GM21526 (cell line): ENCODE results near the gene THOP1.

Experiments used
- ATAC-seq: cut with Tn5 transposase; IDR thresholded peaks from one replicate; pipeline ENCODE4 v1.9.1; 2021; ENCODE audit warnings: moderate library complexity; ENCODE audit not compliant: unreplicated experiment, low FRiP score

Gene THOP1

DNA sequence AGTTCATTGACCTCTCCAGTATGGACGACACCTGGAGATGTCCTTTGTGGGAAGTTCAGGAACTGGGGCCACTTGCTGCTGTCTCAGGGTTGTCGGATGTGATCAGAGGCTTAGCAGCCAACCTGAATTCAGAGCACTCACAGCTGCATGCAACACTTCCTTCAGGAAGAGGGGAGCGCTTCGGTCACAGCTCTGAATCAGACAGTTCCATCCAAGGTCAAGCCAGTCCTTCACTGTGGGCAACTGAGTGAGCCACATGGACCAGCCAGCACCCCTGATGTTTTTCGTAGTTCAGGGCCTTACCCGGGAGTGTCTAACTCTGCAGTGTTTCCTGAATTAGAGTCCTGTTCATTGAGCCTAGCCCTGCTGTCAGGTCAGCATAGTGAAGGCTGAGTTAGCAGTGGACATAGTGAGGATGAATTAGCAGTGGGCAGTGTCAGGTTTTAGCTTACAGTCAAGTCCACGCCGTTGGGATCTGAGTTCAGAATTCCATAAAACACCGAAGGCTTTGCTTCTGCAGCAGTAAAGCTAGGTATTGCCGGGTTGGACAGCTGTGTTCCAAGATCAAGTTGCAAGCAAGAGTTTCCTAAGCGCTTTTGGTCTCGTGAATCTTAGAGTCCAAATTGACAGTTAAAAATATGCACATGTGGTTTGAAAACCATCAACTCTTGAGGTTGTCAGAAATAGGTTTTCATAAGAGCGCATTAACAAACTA, 61.0 kb downstream of the THOP1 start:
- ATAC-seq = no peak

DNA sequence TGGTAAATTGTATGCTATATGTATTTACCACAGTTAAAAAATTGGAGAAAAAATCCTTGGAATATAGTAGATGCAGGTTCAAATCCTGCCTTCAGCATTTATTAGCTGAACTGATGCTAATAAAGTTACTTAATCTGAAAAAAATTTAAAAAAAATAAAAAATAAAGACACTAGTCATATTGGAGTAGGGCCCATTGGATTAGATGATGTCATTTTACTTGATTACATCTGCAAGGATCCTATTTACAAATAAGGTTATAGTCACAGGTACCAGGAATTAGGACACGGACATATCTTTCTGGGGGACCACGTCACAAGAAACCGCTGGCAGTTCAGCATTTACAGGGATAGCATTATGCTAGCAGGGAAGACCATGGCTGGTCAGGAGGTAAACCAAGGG, 62.2 kb downstream of the THOP1 start:
- ATAC-seq = no peak

DNA sequence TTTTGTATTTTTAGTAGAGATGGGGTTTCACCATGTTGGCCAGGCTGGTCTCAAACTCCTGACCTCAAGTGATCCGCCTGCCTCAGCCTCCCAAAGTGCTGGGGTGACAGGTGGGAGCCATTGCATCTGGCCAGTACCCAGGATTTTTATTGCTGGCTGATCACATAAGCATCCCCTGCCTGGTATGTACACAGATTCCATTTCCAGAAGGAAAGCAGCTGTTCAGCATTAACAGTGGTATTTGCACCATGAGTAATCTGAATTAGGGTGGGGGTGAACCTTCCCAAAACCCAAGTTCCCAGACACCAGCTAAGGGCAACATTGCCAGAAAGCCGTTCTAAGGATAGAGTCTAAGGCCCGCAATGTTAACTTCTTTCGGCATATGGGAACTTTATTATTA, 63.3 kb downstream of the THOP1 start:
- no peak for ATAC-seq

DNA sequence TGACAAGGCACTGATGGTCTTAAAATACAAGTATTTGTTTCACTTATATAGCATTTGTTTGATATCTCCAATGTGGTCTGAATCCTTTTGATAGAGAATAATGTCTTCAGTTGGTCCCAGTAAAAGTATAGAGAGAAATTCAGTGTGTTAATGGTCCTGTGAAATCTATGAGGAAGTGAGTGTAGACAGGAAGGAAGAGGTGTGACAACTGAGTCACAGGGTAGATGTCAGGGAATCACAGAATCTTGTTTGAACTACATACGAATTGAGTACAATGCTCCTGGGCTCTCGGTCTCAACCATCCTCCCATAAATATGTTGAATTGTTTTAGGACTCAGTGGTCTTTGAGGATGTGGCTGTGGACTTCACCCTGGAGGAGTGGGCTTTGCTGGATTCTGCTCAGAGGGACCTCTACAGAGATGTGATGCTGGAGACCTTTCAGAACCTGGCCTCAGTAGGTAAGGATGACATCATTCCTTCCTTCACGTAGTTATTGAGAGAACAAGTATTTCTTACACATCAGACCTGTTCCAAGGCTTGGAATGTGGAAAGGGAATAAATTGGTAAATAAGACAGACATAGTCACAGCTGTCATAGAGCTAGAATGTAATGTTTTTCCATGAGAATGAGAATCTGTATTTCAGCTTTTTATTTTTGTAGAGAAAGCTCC, 65.1 kb downstream of the THOP1 start:
- ATAC-seq = no peak

DNA sequence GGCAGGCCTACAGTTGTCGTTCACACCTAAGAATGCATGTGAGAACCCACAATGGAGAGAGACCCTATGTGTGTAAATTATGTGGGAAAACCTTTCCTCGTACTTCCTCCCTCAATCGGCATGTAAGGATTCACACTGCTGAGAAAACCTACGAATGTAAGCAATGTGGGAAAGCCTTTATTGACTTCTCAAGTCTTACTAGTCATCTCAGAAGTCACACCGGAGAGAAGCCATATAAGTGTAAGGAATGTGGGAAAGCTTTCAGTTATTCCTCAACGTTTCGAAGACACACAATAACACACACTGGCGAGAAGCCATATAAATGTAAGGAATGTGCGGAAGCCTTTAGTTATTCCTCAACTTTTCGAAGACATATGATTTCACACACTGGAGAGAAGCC, 67.3 kb downstream of the THOP1 start:
- no peak for ATAC-seq

DNA sequence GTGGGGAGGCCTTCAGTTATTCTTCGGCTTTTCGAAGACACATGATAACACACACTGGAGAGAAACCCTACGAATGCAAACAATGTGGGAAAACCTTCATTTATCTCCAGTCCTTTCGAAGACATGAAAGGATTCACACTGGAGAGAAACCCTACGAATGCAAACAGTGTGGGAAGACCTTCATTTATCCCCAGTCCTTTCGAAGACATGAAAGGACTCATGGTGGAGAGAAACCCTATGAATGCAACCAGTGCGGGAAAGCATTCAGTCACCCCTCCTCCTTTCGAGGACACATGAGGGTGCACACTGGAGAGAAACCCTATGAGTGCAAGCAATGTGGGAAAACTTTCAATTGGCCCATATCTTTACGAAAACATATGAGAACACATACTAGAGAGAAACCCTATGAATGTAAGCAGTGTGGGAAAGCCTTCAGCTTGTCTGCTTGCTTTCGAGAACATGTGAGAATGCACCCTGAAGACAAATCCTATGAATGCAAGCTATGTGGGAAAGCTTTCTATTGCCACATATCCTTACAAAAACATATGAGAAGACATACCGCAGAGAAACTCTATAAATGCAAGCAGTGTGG, 67.8 kb downstream of the THOP1 start:
- ATAC-seq = no peak

DNA sequence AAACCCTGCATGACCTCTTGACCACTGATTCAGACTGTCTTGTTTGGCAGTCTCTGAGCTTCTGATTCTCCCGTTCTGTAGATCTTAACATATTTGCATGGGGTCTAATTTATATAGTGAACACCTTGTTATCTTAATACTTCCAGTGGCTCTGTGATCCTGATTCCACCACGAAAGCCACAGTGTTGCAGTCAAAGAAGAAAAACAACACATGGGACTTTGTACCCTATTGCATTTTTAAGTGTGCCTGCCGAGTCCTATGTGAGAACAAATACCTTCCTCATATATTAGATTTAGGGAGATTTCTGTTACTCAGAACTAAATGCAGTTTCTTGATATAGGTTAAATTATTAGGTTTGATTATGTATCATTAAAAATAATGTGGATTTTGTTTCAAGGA, 69.5 kb downstream of the THOP1 start:
- ATAC-seq = no peak

DNA sequence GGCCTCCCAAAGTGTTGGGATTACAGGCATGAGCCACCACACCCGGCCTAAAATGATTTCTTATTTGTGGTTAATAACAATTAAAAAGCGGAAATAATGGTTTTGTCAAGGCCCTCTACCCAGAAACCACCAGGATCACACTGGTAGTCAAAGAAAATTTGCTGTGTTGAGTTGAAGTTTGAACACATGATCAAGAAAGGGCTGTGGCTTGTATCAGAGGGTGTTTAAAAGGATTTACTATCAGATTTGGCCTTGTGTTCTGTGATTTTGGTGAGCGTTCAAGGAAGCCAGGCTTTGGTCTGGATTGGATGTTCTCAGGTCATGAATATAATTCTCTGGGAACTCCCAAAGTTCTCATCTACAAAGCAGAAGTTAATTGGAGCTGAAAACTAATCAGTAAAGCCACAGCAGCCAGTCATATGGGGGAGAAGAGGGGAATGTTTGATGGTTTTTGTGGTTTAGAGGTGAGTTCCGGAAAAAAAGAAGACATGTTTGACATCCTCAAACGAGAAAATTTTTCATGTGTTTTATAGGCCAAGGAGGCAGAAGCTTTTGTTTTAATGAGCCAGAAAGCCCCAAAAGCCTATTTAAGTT, 71.3 kb downstream of the THOP1 start:
- no peak for ATAC-seq

DNA sequence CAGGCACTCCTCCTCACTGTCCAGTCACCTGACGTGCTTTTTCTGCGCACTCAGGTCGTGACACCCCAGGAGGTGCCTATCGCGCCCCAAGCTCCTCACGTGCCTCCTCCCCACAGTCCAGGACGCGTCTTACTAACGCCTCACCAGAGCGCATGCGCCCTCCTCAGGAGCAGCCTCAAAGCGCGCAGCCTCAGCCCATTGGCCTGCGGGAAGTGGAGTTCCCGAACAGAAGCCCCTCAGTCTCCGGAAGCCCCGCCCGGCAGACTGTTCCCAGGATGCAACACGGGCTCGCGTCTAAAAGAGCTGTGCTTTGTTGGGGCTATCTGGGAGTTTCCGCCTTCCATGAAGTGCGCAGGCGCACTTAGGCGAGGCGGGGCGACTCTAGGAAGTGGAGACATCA, 73.6 kb downstream of the THOP1 start:
- no peak for ATAC-seq

DNA sequence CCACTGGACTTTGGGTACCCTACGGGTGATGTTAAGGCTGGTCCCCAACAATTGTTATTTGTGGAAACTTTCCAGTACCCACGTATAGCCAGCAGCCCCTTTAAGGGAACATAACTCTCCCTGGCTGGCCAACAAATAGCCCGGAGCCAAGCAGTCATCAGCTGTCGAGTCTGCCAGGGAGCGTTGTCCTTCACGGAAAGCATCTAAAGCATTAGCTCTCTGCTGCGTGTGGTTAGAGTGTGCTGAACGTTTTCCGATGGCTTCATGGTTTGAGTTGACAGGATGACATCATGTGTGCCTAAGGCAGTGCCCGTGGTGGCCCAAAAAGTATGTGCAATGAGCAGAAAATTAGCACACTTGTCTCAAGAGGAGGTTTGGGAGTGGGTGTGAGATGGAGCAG, 78.5 kb downstream of the THOP1 start:
- ATAC-seq = no peak
